Activated CD8-positive, alpha-beta memory T cell treated with anti-CD3 and anti-CD28 coated beads, Interleukin-2, amount 50 U/mL, for 24 hours (primary cell): ENCODE results near the gene PCDHB3.
"Not testable (repeated sequence)": the region's sequence is repeated elsewhere in the genome, so short reads cannot be mapped to it uniquely, and the experiment has no call there.

Experiments
- DNase-seq: peaks from one replicate; pipeline ENCODE4 v3.0.0-alpha.2; 2020; ENCODE audit errors: extremely low read depth

PCDHB3 gene

GRCh38 chr5:141135718-141136266, 35.5 kb downstream of the PCDHB3 start:
- no peak for DNase-seq

DNA sequence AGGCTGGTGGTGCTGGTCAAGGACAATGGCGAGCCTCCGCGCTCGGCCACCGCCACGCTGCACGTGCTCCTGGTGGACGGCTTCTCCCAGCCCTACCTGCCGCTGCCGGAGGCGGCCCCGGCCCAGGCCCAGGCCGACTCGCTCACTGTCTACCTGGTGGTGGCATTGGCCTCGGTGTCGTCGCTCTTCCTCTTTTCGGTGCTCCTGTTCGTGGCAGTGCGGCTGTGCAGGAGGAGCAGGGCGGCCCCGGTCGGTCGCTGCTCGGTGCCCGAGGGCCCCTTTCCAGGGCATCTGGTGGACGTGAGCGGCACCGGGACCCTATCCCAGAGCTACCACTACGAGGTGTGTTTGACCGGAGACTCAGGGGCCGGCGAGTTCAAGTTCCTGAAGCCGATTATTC, 37.1 kb downstream of the PCDHB3 start:
- not testable (repeated sequence) for DNase-seq

- DNase-seq, result no peak
These were observed 49.5 kb downstream of the PCDHB3 start, which contains the start of gene PCDHB6 for GRCh38 chr5:141149812-141150211. PCDHB6 (plus strand) TSS chr5:141150057; CDS start chr5:141150258, 201 bp downstream.

GRCh38 chr5:141150224-141150992, 50.1 kb downstream of the PCDHB3 start:
- DNase-seq, result no peak

GRCh38 chr5:141150993-141151325, 50.7 kb downstream of the PCDHB3 start:
- no peak for DNase-seq

DNA sequence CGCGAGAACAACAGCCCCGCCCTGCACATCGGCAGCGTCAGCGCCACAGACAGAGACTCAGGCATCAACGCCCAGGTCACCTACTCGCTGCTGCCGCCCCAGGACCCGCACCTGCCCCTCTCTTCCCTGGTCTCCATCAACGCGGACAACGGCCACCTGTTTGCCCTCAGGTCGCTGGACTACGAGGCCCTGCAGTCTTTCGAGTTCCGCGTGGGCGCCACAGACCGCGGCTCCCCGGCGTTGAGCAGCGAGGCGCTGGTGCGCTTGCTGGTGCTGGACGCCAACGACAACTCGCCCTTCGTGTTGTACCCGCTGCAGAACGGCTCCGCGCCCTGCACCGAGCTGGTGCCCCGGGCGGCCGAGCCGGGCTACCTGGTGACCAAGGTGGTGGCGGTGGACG, 51.4 kb downstream of the PCDHB3 start:
- DNase-seq, result not testable (repeated sequence)

GRCh38 chr5:141152096-141152495, 51.8 kb downstream of the PCDHB3 start:
- not testable (repeated sequence) for DNase-seq
